A673 (cell line): ENCODE results near the gene TNFRSF21. TPM values are rescaled to one million over a fixed set of nuclear protein-coding genes. Genes with fewer than 3 reads are reported as not detected.

Experiments used
- BruUV-seq: library from RNA; stranded (reverse); fragments of 400-500 nt; replicated peaks from 2 replicates; lab custom pipeline; 2021; lab: Mats Ljungman, UMichigan
- CTCF ChIA-PET: fragments of 300-600 bp; sonication (Branson Sonifier 250); formaldehyde crosslinking; loops from one replicate; lab custom pipeline; 2022; ENCODE audit warnings: antibody characterized with exemption; lab: Charles Lee
- POLR2A ChIA-PET: fragments of 300-600 bp; sonication (Branson Sonifier 250); formaldehyde crosslinking; loops from one replicate; lab custom pipeline; 2022; ENCODE audit warnings: antibody characterized with exemption; ENCODE audit not compliant: low non-redundant PET; lab: Charles Lee
- DNase-seq: peaks from one replicate; pipeline ENCODE4 v3.0.0-alpha.2; 2015; ENCODE audit warnings: low spot score
- H3K27ac ChIP-seq: fragments of 200-600 bp; sonication (generic); 2 replicates; pipeline ENCODE4 v1.5.1; 2016; ENCODE audit warnings: mixed run types, low read depth, mild to moderate bottlenecking, mixed read lengths, antibody characterized with exemption, low read length; ENCODE audit not compliant: poor library complexity, severe bottlenecking
- H3K27me3 ChIP-seq: fragments of 200-600 bp; sonication (generic); replicated peaks from 2 replicates; pipeline ENCODE4 v1.6.1; 2017; ENCODE audit warnings: mixed run types, low read depth, mild to moderate bottlenecking, mixed read lengths, antibody characterized with exemption, low read length; ENCODE audit not compliant: insufficient read depth, poor library complexity
- H3K36me3 ChIP-seq: fragments of 200-600 bp; sonication (generic); 2 replicates; pipeline ENCODE4 v1.6.1; 2016; ENCODE audit warnings: mixed run types, mild to moderate bottlenecking, mixed read lengths, antibody characterized with exemption, low read length; ENCODE audit not compliant: insufficient read depth, poor library complexity, severe bottlenecking
- H3K4me1 ChIP-seq: fragments of 200-600 bp; sonication (generic); 2 replicates; pipeline ENCODE4 v1.6.1; 2017; ENCODE audit warnings: mixed run types, mild to moderate bottlenecking, mixed read lengths, antibody characterized with exemption, low read length; ENCODE audit not compliant: insufficient read depth, poor library complexity, severe bottlenecking
- H3K4me3 ChIP-seq: fragments of 200-600 bp; sonication (generic); 2 replicates; pipeline ENCODE4 v1.5.1; 2016; ENCODE audit warnings: low read depth, mixed run types, mild to moderate bottlenecking, mixed read lengths, low read length; ENCODE audit not compliant: poor library complexity, severe bottlenecking
- H3K9me3 ChIP-seq: fragments of 200-600 bp; sonication (generic); 2 replicates; pipeline ENCODE4 v1.6.1; 2016; ENCODE audit warnings: mixed run types, low read depth, mild to moderate bottlenecking, mixed read lengths, antibody characterized with exemption, low read length; ENCODE audit not compliant: poor library complexity, severe bottlenecking
- EZH2 ChIP-seq: fragments of 200-600 bp; sonication (generic); IDR thresholded peaks from 2 replicates; pipeline ENCODE4 v1.6.1; 2017; ENCODE audit warnings: borderline replicate concordance, low read depth, mild to moderate bottlenecking, mixed read lengths, antibody characterized with exemption, low read length; ENCODE audit not compliant: poor library complexity, severe bottlenecking
- intact Hi-C: fragments of 100-400 bp; cut with micrococcal nuclease; formaldehyde crosslinking; loops from one replicate; pipeline ENCODE4 v1.10.0; 2022; ENCODE audit not compliant: unreplicated experiment
- total RNA-seq: library from RNA; stranded (reverse); gene quantifications from 2 replicates; pipeline ENCODE4 v1.2.3, GENCODE V29; 2021
- TF ChIP-seq, protein P1 (sequence below): fragments of 300-800, 200-600 bp; sonication (generic); conservative IDR thresholded peaks from 2 replicates; pipeline ENCODE4 v1.5.1; 2017; ENCODE audit warnings: low read depth, mild to moderate bottlenecking, antibody characterized with exemption, low read length, moderate library complexity, mixed read lengths

The TNFRSF21 gene
- total RNA-seq, 1 experiment from 2014 or later: 36.0 TPM

DNA sequence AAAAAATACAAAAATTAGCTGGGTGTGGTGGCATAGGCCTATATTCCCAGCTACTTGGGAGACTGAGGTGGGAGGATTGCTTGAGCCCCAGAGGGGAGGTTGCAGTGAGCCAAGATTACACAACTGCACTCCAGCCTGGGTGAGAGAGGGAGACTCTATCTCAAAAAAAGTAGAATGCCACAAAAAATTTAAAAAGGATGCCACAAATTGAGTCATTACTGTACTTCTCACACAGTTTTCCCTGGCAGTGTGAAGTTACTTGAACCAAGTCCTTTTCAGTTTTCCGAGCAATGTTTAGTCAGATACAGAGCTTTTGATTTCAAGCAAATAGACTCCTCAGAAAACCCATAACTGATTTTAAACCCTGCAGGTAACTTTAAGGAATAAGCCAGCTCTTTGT lies 53.3 kb downstream of the TNFRSF21 start:
- intact Hi-C loops: no loop called here
- no peak overlapping the region for H3K4me3 ChIP-seq
- H3K27ac ChIP-seq: no peak overlapping the region
- H3K27me3 ChIP-seq: no peaks in the 10 kb centered on the region
- no peaks in the 10 kb centered on the region for H3K9me3 ChIP-seq
- no peaks in the 10 kb centered on the region for H3K4me1 ChIP-seq
- no peaks in the 10 kb centered on the region for H3K36me3 ChIP-seq
- POLR2A ChIA-PET: no interaction called here
- no TSS peak for BruUV-seq
- CTCF ChIA-PET: interaction anchor here (0.5 kb wide), 1 partner anchor 314 kb away, joined by 3 read pairs; no protein-coding TSS in a partner anchor
- DNase-seq: no peak
- TF ChIP-seq, protein P1, sequence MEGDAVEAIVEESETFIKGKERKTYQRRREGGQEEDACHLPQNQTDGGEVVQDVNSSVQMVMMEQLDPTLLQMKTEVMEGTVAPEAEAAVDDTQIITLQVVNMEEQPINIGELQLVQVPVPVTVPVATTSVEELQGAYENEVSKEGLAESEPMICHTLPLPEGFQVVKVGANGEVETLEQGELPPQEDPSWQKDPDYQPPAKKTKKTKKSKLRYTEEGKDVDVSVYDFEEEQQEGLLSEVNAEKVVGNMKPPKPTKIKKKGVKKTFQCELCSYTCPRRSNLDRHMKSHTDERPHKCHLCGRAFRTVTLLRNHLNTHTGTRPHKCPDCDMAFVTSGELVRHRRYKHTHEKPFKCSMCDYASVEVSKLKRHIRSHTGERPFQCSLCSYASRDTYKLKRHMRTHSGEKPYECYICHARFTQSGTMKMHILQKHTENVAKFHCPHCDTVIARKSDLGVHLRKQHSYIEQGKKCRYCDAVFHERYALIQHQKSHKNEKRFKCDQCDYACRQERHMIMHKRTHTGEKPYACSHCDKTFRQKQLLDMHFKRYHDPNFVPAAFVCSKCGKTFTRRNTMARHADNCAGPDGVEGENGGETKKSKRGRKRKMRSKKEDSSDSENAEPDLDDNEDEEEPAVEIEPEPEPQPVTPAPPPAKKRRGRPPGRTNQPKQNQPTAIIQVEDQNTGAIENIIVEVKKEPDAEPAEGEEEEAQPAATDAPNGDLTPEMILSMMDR: no peak
- no peak for TF ChIP-seq EZH2

DNA sequence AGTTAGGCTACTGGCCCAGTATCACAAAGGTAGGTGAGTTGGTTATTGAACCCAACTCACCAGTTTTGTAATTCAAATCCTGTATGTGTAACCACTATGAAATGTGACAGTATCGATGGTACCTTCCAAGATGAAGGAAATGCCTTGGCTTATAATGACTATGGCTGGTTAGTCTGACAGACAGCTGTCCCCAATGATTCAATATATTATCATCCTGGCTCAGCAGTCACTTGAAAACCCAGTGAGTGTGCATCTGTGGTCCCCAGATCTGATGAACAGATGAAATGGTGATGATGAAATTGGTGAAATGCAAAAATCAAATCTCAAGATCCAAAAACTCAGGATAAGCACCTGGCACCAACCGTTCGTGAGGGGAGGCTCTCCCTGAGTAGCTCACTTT lies 54.8 kb downstream of the TNFRSF21 start:
- TF ChIP-seq EZH2: no peak
- TF ChIP-seq, protein P1: no peak
- Histone ChIP-seq H3K27me3 (no peaks in the 10 kb centered on the region), H3K4me1 (peaks cover 6% of the 10 kb centered on the region), H3K4me3 (no peak overlapping the region), H3K36me3 (no peaks in the 10 kb centered on the region), H3K9me3 (no peaks in the 10 kb centered on the region), H3K27ac (no peak overlapping the region)
- BruUV-seq: no TSS peak
- intact Hi-C loops: no loop called here
- DNase-seq: no peak
- CTCF ChIA-PET: no interaction called here
- POLR2A ChIA-PET: no interaction called here

DNA sequence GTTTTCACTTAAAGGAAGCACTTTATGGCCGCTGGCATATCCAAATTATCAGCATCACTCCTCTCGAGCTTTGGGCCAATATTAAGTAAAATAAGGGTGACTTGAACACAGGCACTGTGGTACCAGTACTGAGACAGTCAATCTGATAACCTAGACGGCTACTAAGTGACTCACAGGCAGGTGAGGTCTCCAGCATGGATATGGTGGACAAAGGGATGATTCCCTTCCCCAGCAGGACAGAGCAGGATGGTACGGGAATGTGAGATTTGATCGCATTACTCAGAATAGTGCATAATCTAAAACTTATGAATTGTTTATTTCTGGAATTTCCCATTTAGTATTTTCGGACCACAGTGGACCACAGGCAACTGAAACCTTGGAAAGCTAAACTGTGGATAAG lies 55.7 kb downstream of the TNFRSF21 start:
- no TSS peak for BruUV-seq
- TF ChIP-seq, protein P1: no peak
- no peak for TF ChIP-seq EZH2
- ChIA-PET CTCF (no interaction called here), POLR2A (no interaction called here)
- H3K27ac ChIP-seq: no peak overlapping the region
- H3K4me1 ChIP-seq: peaks cover 6% of the 10 kb centered on the region
- H3K4me3 ChIP-seq: no peak overlapping the region
- H3K9me3 ChIP-seq: no peaks in the 10 kb centered on the region
- intact Hi-C loops: no loop called here
- H3K27me3 ChIP-seq: no peaks in the 10 kb centered on the region
- no peak for DNase-seq
- H3K36me3 ChIP-seq: no peaks in the 10 kb centered on the region
